Myometrial cell (primary cell): ENCODE results near the gene CHTF18. TPM values are rescaled to one million over a fixed set of nuclear protein-coding genes. Genes with fewer than 3 reads are reported as not detected.

Source experiments
- total RNA-seq: library from RNA; depleted of rRNA; stranded (reverse); fragments of >200 nt; gene quantifications from 2 replicates; pipeline ENCODE4 v1.2.3, GENCODE V29; 2015

CHTF18 gene
- total RNA-seq, result 14.4 and 17.4 TPM in 2 replicates

GRCh38 chr16:788399-789126 is at the start of gene CHTF18:
TSS of gene CHTF18 (plus strand) at chr16:788620. CDS start at chr16:788685, 65 bp downstream.

GRCh38 chr16:740764-741505 is 47.5 kb upstream of the CHTF18 start, which contains the start of gene CIAO3:
TSS of gene CIAO3 (minus strand) at chr16:740997. CDS start at chr16:740985, 12 bp downstream.

GRCh38 chr16:760545-761343 is 27.7 kb upstream of the CHTF18 start, which contains the start of gene MSLN:
TSS of gene MSLN (plus strand) at chr16:760734. CDS start at chr16:762681, 1,947 bp downstream.

GRCh38 chr16:787978-788398 is 432 bp upstream of the CHTF18 start, which contains the start of gene RPUSD1:
TSS of gene RPUSD1 (minus strand) at chr16:788381. CDS start at chr16:787737, 644 bp downstream.

GRCh38 chr16:799948-800833 is 11.8 kb downstream of the CHTF18 start, which contains the start of gene GNG13:
TSS of gene GNG13 (minus strand) at chr16:800734. CDS start at chr16:799077, 1,657 bp downstream.

Other genes with a start within 250 kb of the CHTF18 start
- not detected in 2 replicates for gene PRR35, start 228.2 kb upstream of the CHTF18 start, total RNA-seq
- 2.8 and 3.2 TPM in 2 replicates for gene NHLRC4, start 221.6 kb upstream of the CHTF18 start, total RNA-seq
- 37.4 and 48.4 TPM in 2 replicates for gene PIGQ, start 218.7 kb upstream of the CHTF18 start, total RNA-seq
- gene RAB40C, start 198.6 kb upstream of the CHTF18 start, total RNA-seq, result 19.0 TPM in 2 replicates
- gene WFIKKN1, start 157.6 kb upstream of the CHTF18 start, total RNA-seq, result 0.86 TPM in 1 of 2 replicates, not detected in the other
- gene METTL26, start 152.3 kb upstream of the CHTF18 start, total RNA-seq, result 103 and 185 TPM in 2 replicates
- gene MCRIP2, start 146.8 kb upstream of the CHTF18 start, total RNA-seq, result 25.0 and 28.8 TPM in 2 replicates
- gene WDR90, start 139.3 kb upstream of the CHTF18 start, total RNA-seq, result 17.6 and 19.3 TPM in 2 replicates
- gene RHOT2, start 120.5 kb upstream of the CHTF18 start, total RNA-seq, result 47.0 and 48.7 TPM in 2 replicates
- 0.58 and 2.7 TPM in 2 replicates for gene RHBDL1, start 112.9 kb upstream of the CHTF18 start, total RNA-seq
- 263 and 336 TPM in 2 replicates for gene STUB1, start 108.2 kb upstream of the CHTF18 start, total RNA-seq
- 71.1 and 94.3 TPM in 2 replicates for gene JMJD8, start 104.3 kb upstream of the CHTF18 start, total RNA-seq
- gene WDR24, start 98.2 kb upstream of the CHTF18 start, total RNA-seq, result 9.5 and 12.8 TPM in 2 replicates
- 0.53 and 1.2 TPM in 2 replicates for gene FBXL16, start 82.8 kb upstream of the CHTF18 start, total RNA-seq
- 83.3 and 122 TPM in 2 replicates for gene METRN, start 73.5 kb upstream of the CHTF18 start, total RNA-seq
- gene ANTKMT, start 67.5 kb upstream of the CHTF18 start, total RNA-seq, result 32.1 and 40.9 TPM in 2 replicates
- 0.29 and 0.71 TPM in 2 replicates for gene CCDC78, start 62.2 kb upstream of the CHTF18 start, total RNA-seq
- gene HAGHL, start 61.5 kb upstream of the CHTF18 start, total RNA-seq, result 13.5 and 15.2 TPM in 2 replicates
- gene CIAO3, start 47.6 kb upstream of the CHTF18 start, total RNA-seq, result 31.7 and 32.4 TPM in 2 replicates
- 0.53 and 0.86 TPM in 2 replicates for gene MSLN, start 27.9 kb upstream of the CHTF18 start, total RNA-seq
- 25.7 and 38.1 TPM in 2 replicates for gene RPUSD1, start 239 bp upstream of the CHTF18 start, total RNA-seq
- gene GNG13, start 12.1 kb downstream of the CHTF18 start, total RNA-seq, result not detected in 2 replicates
- 21.6 and 22.5 TPM in 2 replicates for gene LMF1, start 182.4 kb downstream of the CHTF18 start, total RNA-seq
- under 0.01 TPM in 1 of 2 replicates, not detected in the other for gene SOX8, start 193.2 kb downstream of the CHTF18 start, total RNA-seq